Choroid plexus epithelial cell (primary cell): Measurements from ENCODE around the gene VAT1.

ENCODE experiments used
- DNase-seq: peaks from one replicate; pipeline ENCODE4 v3.0.0-alpha.2; 2010; ENCODE audit warnings: low read depth
- H3K4me3 ChIP-seq: 2 replicates; pipeline ENCODE4 v1.5.1; 2011; ENCODE audit warnings: low read depth, mild to moderate bottlenecking, control low read depth, low read length, moderate library complexity
- CTCF ChIP-seq: conservative IDR thresholded peaks from 2 replicates; pipeline ENCODE4 v1.5.1; 2011; ENCODE audit warnings: low read depth, mild to moderate bottlenecking, control low read depth, inconsistent platforms, low read length, moderate library complexity

VAT1 gene

GRCh38 chr17:43015579-43015978, 6.6 kb downstream of the VAT1 start:
- peak; percentile 34 for DNase-seq
- TF ChIP-seq CTCF = no peak

GRCh38 chr17:43014649-43015542, 7.3 kb downstream of the VAT1 start:
- no peak for TF ChIP-seq CTCF
- H3K4me3 ChIP-seq = no peak overlapping the region
- DNase-seq = peak; percentile 26

More at GRCh38 chr17:43015579-43015978, 6.6 kb downstream of the VAT1 start:
- no peak overlapping the region for H3K4me3 ChIP-seq

- no peak for TF ChIP-seq CTCF
- no peak for DNase-seq
- no peak overlapping the region for H3K4me3 ChIP-seq
Observed at GRCh38 chr17:43014020-43014648, 8.1 kb downstream of the VAT1 start.

- H3K4me3 ChIP-seq = no peak overlapping the region
- TF ChIP-seq CTCF = no peak
- DNase-seq = no peak
Observed at GRCh38 chr17:43013296-43013695, 8.9 kb downstream of the VAT1 start.

GRCh38 chr17:43011728-43012472, 10.3 kb downstream of the VAT1 start:
- TF ChIP-seq CTCF = no peak
- DNase-seq = no peak
- H3K4me3 ChIP-seq = no peak overlapping the region

- DNase-seq = no peak
- no peak for TF ChIP-seq CTCF
- no peak overlapping the region for H3K4me3 ChIP-seq
Observed at GRCh38 chr17:43010667-43011308, 11.4 kb downstream of the VAT1 start.
